ENCODE data around the gene TYK2.
"Not testable (repeated sequence)": the region's sequence is repeated elsewhere in the genome, so short reads cannot be mapped to it uniquely, and the experiment has no call there.

The TYK2 gene

GRCh38 chr19:10378124-10378523 lies 2.2 kb downstream of the TYK2 start:
- no peak for TF ChIP-seq CTCF (IDR thresholded peaks at IDR 0.05; ENCODE audit: low read depth, low read length, missing control alignments)
- in situ Hi-C loops (cut with HindIII; ENCODE audit: low sequenced_read_pairs): no loop called here
- H3K4me3 ChIP-seq (ENCODE audit: low read depth, low read length): no peak overlapping the region
- no peak for DNase-seq (ENCODE audit: low read depth)

- in situ Hi-C loops (cut with HindIII; ENCODE audit: low sequenced_read_pairs); H3K4me3 ChIP-seq (ENCODE audit: low read depth, low read length); DNase-seq (ENCODE audit: low read depth): not testable (repeated sequence)
Observed at GRCh38 chr19:10377140-10377640, 3.2 kb downstream of the TYK2 start.

GRCh38 chr19:10374931-10375330 lies 5.4 kb downstream of the TYK2 start:
- TF ChIP-seq CTCF (IDR thresholded peaks at IDR 0.05; ENCODE audit: low read depth, low read length, missing control alignments): no peak
- in situ Hi-C loops (cut with HindIII; ENCODE audit: low sequenced_read_pairs): no loop called here
- no peak for DNase-seq (ENCODE audit: low read depth)
- H3K4me3 ChIP-seq (ENCODE audit: low read depth, low read length): no peak overlapping the region

- no peak overlapping the region for H3K4me3 ChIP-seq (ENCODE audit: low read depth, low read length)
- TF ChIP-seq CTCF (IDR thresholded peaks at IDR 0.05; ENCODE audit: low read depth, low read length, missing control alignments): no peak
- in situ Hi-C loops (cut with HindIII; ENCODE audit: low sequenced_read_pairs): no loop called here
- DNase-seq (ENCODE audit: low read depth): no peak
Observed at GRCh38 chr19:10372690-10373089, 7.7 kb downstream of the TYK2 start.

GRCh38 chr19:10368101-10368803 lies 12.1 kb downstream of the TYK2 start:
- no peak for DNase-seq (ENCODE audit: low read depth)
- TF ChIP-seq CTCF (IDR thresholded peaks at IDR 0.05; ENCODE audit: low read depth, low read length, missing control alignments): no peak
- H3K4me3 ChIP-seq (ENCODE audit: low read depth, low read length): no peak overlapping the region
- in situ Hi-C loops (cut with HindIII; ENCODE audit: low sequenced_read_pairs): no loop called here

- in situ Hi-C loops (cut with HindIII; ENCODE audit: low sequenced_read_pairs); H3K4me3 ChIP-seq (ENCODE audit: low read depth, low read length); DNase-seq (ENCODE audit: low read depth): not testable (repeated sequence)
Observed at GRCh38 chr19:10366950-10367512, 13.3 kb downstream of the TYK2 start.

- TF ChIP-seq CTCF (IDR thresholded peaks at IDR 0.05; ENCODE audit: low read depth, low read length, missing control alignments): no peak
- no peak overlapping the region for H3K4me3 ChIP-seq (ENCODE audit: low read depth, low read length)
- no peak for DNase-seq (ENCODE audit: low read depth)
- in situ Hi-C loops (cut with HindIII; ENCODE audit: low sequenced_read_pairs): no loop called here
Observed at GRCh38 chr19:10365518-10365917, 14.9 kb downstream of the TYK2 start.

Measured in astrocyte of the cerebellum (primary cell).